ENCODE measurements around the gene MTRFR. TPM values are rescaled to one million over a fixed set of nuclear protein-coding genes. Genes with fewer than 3 reads are reported as not detected.
A peak's percentile ranks its signal among the peaks of the same experiment; 100 is the strongest.

Gene MTRFR
- total RNA-seq, 1 donor from 2014 or later = 11.5 TPM

DNA sequence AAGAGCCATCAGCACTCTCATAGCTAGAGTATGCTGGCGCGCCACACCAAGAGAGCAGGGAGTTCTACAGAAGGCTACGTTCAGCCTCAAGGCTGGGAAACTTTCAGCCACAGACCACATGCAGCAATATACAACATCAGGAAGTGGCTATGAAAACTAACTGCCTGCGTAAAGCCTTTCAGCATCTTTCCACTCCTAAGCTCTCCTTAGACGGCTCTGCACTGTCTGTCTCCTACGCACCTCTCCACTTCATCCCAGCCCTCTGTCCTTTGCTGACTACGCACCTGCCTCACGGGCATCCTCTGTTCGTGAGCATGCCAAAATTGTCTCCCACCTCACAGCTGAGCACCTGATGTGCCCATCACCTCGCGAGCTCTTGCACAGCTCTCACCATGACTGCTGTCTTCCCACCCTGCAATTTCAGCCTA, 10.0 kb upstream of the MTRFR start:
- Mint-ChIP-seq H3K4me1 (ENCODE audit: low read depth) (no peaks in the 10 kb centered on the region), H3K4me3 (ENCODE audit: unreplicated experiment) (no peak overlapping the region), H3K27me3 (ENCODE audit: low read depth) (no peaks in the 10 kb centered on the region), H3K36me3 (ENCODE audit: low read depth) (peaks cover 8% of the 10 kb centered on the region), H3K27ac (ENCODE audit: unreplicated experiment) (no peak overlapping the region), H3K9me3 (ENCODE audit: low read depth) (no peaks in the 10 kb centered on the region)
- DNase-seq (ENCODE audit: low spot score) = no peak
- TF ChIP-seq CTCF (IDR thresholded peaks at IDR 0.05) = no peak

- DNase-seq (ENCODE audit: low spot score) = no peak
- peaks cover 7% of the 10 kb centered on the region for H3K36me3 Mint-ChIP-seq (ENCODE audit: low read depth)
- TF ChIP-seq CTCF (IDR thresholded peaks at IDR 0.05) = no peak
- H3K27me3 Mint-ChIP-seq (ENCODE audit: low read depth) = no peaks in the 10 kb centered on the region
- no peak overlapping the region for H3K27ac Mint-ChIP-seq (ENCODE audit: unreplicated experiment)
- H3K4me3 Mint-ChIP-seq (ENCODE audit: unreplicated experiment) = no peak overlapping the region
- H3K4me1 Mint-ChIP-seq (ENCODE audit: low read depth) = peaks cover 5% of the 10 kb centered on the region
- no peaks in the 10 kb centered on the region for H3K9me3 Mint-ChIP-seq (ENCODE audit: low read depth)
These were observed 7.8 kb upstream of the MTRFR start for GRCh38 chr12:123225443-123225842.

- Mint-ChIP-seq H3K4me3 (ENCODE audit: unreplicated experiment) (no peak overlapping the region), H3K4me1 (ENCODE audit: low read depth) (peaks cover 16% of the 10 kb centered on the region), H3K27ac (ENCODE audit: unreplicated experiment) (no peak overlapping the region), H3K9me3 (ENCODE audit: low read depth) (no peaks in the 10 kb centered on the region), H3K36me3 (ENCODE audit: low read depth) (no peaks in the 10 kb centered on the region), H3K27me3 (ENCODE audit: low read depth) (no peaks in the 10 kb centered on the region)
- TF ChIP-seq CTCF (IDR thresholded peaks at IDR 0.05) = no peak
- no peak for DNase-seq (ENCODE audit: low spot score)
These were observed 5.5 kb upstream of the MTRFR start for GRCh38 chr12:123227581-123228258.

DNA sequence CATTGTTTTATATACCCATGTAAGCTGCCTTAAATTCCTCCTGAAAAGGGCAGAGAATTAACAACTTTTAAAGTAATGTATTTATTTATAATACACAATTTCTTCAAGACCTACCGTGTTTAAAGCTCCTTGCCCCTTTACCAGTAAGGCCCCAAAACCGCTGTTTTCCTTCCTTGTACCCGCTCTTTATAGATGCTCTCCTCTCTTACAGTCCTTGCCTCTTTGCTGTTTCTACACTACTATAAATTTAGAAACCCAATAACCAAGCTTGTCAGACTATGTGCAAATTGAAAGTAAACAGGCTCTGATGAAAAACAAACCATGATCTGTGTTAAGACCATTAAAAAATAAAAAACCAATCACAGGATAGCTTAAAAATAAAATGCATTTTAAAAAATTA, 4.2 kb upstream of the MTRFR start:
- Mint-ChIP-seq H3K27me3 (ENCODE audit: low read depth) (no peaks in the 10 kb centered on the region), H3K4me1 (ENCODE audit: low read depth) (peaks cover 25% of the 10 kb centered on the region), H3K9me3 (ENCODE audit: low read depth) (no peaks in the 10 kb centered on the region), H3K4me3 (ENCODE audit: unreplicated experiment) (no peak overlapping the region), H3K27ac (ENCODE audit: unreplicated experiment) (no peak overlapping the region), H3K36me3 (ENCODE audit: low read depth) (no peaks in the 10 kb centered on the region)
- no peak for DNase-seq (ENCODE audit: low spot score)
- no peak for TF ChIP-seq CTCF (IDR thresholded peaks at IDR 0.05)

DNA sequence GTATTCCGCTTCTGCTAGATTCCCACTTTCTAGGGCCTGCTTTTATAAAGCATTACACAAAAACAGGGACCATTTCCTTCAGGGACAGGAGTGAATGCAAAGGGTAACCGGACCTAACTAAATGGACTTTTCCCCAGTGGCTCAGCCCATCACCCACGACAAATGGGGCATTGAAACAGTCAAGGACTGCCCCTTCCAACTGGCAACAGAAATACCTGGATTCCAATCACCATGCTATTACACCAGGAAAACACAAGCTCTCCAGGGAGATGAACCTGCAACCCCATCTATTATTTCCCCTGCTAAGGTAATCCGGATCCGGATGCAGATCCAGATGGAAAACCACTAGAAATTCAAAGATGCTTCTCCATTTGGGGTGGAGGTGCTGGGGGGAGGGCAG, 1.3 kb upstream of the MTRFR start:
- H3K4me1 Mint-ChIP-seq (ENCODE audit: low read depth) = peaks cover 35% of the 10 kb centered on the region
- H3K27ac Mint-ChIP-seq (ENCODE audit: unreplicated experiment) = peak overlapping the region; percentile 96
- H3K36me3 Mint-ChIP-seq (ENCODE audit: low read depth) = no peaks in the 10 kb centered on the region
- H3K27me3 Mint-ChIP-seq (ENCODE audit: low read depth) = no peaks in the 10 kb centered on the region
- TF ChIP-seq CTCF (IDR thresholded peaks at IDR 0.05) = no peak
- H3K4me3 Mint-ChIP-seq (ENCODE audit: unreplicated experiment) = peak overlapping the region; percentile 99
- no peak for DNase-seq (ENCODE audit: low spot score)
- H3K9me3 Mint-ChIP-seq (ENCODE audit: low read depth) = no peaks in the 10 kb centered on the region

Measured in chondrocyte (in vitro differentiated cells).